A549 (cell line): Measurements from ENCODE around the gene EFNA5. TPM values are rescaled to one million over a fixed set of nuclear protein-coding genes. Genes with fewer than 3 reads are reported as not detected.

Source experiments
- ATAC-seq, 2 experiments: fragments of 200-7000 bp in 1 of 2; fragments of >200 bp in 1 of 2; cut with Nextera tagmentation in 1 of 2; cut with Tn5 transposase in 1 of 2; 3 replicates each; pipeline versions ENCODE4 v1.8.0 to v1.9.1; 2018 to 2020; ENCODE audit warnings: mild to moderate bottlenecking in 1 of 2, moderate library complexity in 1 of 2
- CTCF ChIA-PET: fragments of 300-600 bp; sonication (Branson Sonifier 250); formaldehyde crosslinking; extraction: SDS; loops from one replicate; lab custom pipeline; 2021; ENCODE audit warnings: antibody characterized with exemption, inconsistent platforms; lab: Yijun Ruan, JAX
- POLR2A ChIA-PET: fragments of 350-600 bp; formaldehyde crosslinking; extraction: SDS; loops from one replicate; lab custom pipeline; 2021; ENCODE audit warnings: antibody characterized with exemption, inconsistent platforms; lab: Yijun Ruan, JAX
- DNase-seq, 2 experiments: peaks; one replicate each; pipeline versions ENCODE4 v3.0.0 to v3.0.0-alpha.2; 2011 to 2016; ENCODE audit warnings: low read depth in 1 of 2, low spot score in 1 of 2
- FAIRE-seq: peaks from 2 replicates; lab custom pipeline; 2011; peaks lifted over from hg19 to GRCh38; lab: Jason Lieb, UNC
- H3K27ac ChIP-seq, 2 experiments: fragments of >200 bp; sonication (Bioruptor Twin); formaldehyde crosslinking; 3 replicates each; pipeline ENCODE4 v1.5.1; 2016 to 2017
- H3K4me1 ChIP-seq: fragments of >200 bp; sonication (Bioruptor Twin); formaldehyde crosslinking; 3 replicates; pipeline ENCODE4 v1.6.1; 2016
- H3K4me2 ChIP-seq: fragments of >200 bp; sonication (Bioruptor Twin); formaldehyde crosslinking; 3 replicates; pipeline ENCODE4 v1.6.1; 2016
- H3K4me3 ChIP-seq: fragments of >200 bp; sonication (Bioruptor Twin); formaldehyde crosslinking; 3 replicates; pipeline ENCODE4 v1.5.1; 2016
- H3K9me3 ChIP-seq: fragments of >200 bp; sonication (Bioruptor Twin); formaldehyde crosslinking; 3 replicates; pipeline ENCODE4 v1.6.1; 2016
- BHLHE40 ChIP-seq: IDR thresholded peaks from 2 replicates; pipeline ENCODE4 v1.6.1; 2012; ENCODE audit warnings: low read depth, low read length, inconsistent platforms
- CEBPB ChIP-seq, 2 experiments: fragments of >200 bp in 1 of 2; sonication (Bioruptor Twin) in 1 of 2; formaldehyde crosslinking in 1 of 2; IDR thresholded peaks; 2 replicates each; pipeline ENCODE4 v1.6.1; 2012 to 2016
- E2F6 ChIP-seq: IDR thresholded peaks from 2 replicates; pipeline ENCODE4 v1.6.1; 2012; ENCODE audit warnings: low read depth, borderline replicate concordance
- EP300 ChIP-seq, 2 experiments: fragments of >200 bp; sonication (Bioruptor Twin); formaldehyde crosslinking; IDR thresholded peaks; 2 replicates in 1 of 2; 3 replicates in 1 of 2; pipeline ENCODE4 v1.6.1; 2016 to 2017
- FOSB ChIP-seq: fragments of 250-450 bp; sonication (Bioruptor Pico); IDR thresholded peaks from 2 replicates; pipeline ENCODE4 v1.5.0; 2020; ENCODE audit warnings: mild to moderate bottlenecking, moderate library complexity
- FOXS1 ChIP-seq: fragments of 250-450 bp; sonication (Bioruptor Pico); IDR thresholded peaks from 2 replicates; pipeline ENCODE4 v1.5.0; 2020; ENCODE audit warnings: mild to moderate bottlenecking, moderate library complexity
- GATA3 ChIP-seq: IDR thresholded peaks from 2 replicates; pipeline ENCODE4 v1.6.1; 2012; ENCODE audit warnings: borderline replicate concordance
- HDAC2 ChIP-seq: fragments of 200-600 bp; sonication (generic); IDR thresholded peaks from 2 replicates; pipeline ENCODE4 v1.6.1; 2016
- HOXA7 ChIP-seq: fragments of 250-450 bp; sonication (Bioruptor Pico); IDR thresholded peaks from 2 replicates; pipeline ENCODE4 v1.5.0; 2020; ENCODE audit warnings: mild to moderate bottlenecking, moderate library complexity
- HOXB13 ChIP-seq: fragments of 250-450 bp; sonication (Bioruptor Pico); IDR thresholded peaks from 2 replicates; pipeline ENCODE4 v1.5.0; 2020; ENCODE audit warnings: low read depth, mild to moderate bottlenecking, moderate library complexity
- HOXB5 ChIP-seq: fragments of 250-450 bp; sonication (Bioruptor Pico); IDR thresholded peaks from 2 replicates; pipeline ENCODE4 v1.5.0; 2020; ENCODE audit warnings: mild to moderate bottlenecking, moderate library complexity
- KDM1A ChIP-seq: fragments of 200-600 bp; sonication (generic); IDR thresholded peaks from 2 replicates; pipeline ENCODE4 v1.6.1; 2016; ENCODE audit warnings: low read depth, mild to moderate bottlenecking
- MAX ChIP-seq: IDR thresholded peaks from 2 replicates; pipeline ENCODE4 v1.6.1; 2012
- NPAS2 ChIP-seq: fragments of 250-450 bp; sonication (Bioruptor Pico); IDR thresholded peaks from 2 replicates; pipeline ENCODE4 v1.8.0; 2022; ENCODE audit warnings: mild to moderate bottlenecking, moderate library complexity, borderline replicate concordance
- POLR2A ChIP-seq: IDR thresholded peaks from 2 replicates; pipeline ENCODE4 v1.6.1; 2012; ENCODE audit warnings: mild to moderate bottlenecking, low read length
- RARB ChIP-seq: fragments of 250-450 bp; sonication (Bioruptor Pico); IDR thresholded peaks from 2 replicates; pipeline ENCODE4 v1.8.0; 2021; ENCODE audit warnings: mild to moderate bottlenecking, moderate library complexity
- SMC3 ChIP-seq: fragments of >200 bp; sonication (Bioruptor Twin); formaldehyde crosslinking; IDR thresholded peaks from 3 replicates; pipeline ENCODE4 v1.6.1; 2018; ENCODE audit warnings: inconsistent platforms
- USF2 ChIP-seq: fragments of 450-650 bp; IDR thresholded peaks from 2 replicates; pipeline ENCODE4 v1.6.1; 2014; ENCODE audit warnings: antibody characterized with exemption
- ZNF302 ChIP-seq: fragments of 250-450 bp; sonication (Bioruptor Pico); IDR thresholded peaks from 2 replicates; pipeline ENCODE4 v1.9.0; 2021; ENCODE audit warnings: inconsistent platforms, mild to moderate bottlenecking, moderate library complexity
- ZSCAN20 ChIP-seq: fragments of 250-450 bp; sonication (Bioruptor Pico); IDR thresholded peaks from 2 replicates; pipeline ENCODE4 v1.8.0; 2022; ENCODE audit warnings: mild to moderate bottlenecking, moderate library complexity
- WGBS: methylation state at CpG from one replicate; pipeline ENCODE4 v1.1.6; 2017; ENCODE audit errors: missing lambda C conversion rate; 5-methylcytosine and 5-hydroxymethylcytosine counted together
- polyA plus RNA-seq, 4 experiments: library from polyadenylated mRNA; depleted of rRNA in 3 of 4; stranded (reverse); fragments of >200 nt; fragmentation: RNase III in 1 of 4; extraction: RNeasy Plus Mini Kit Qiagen cat#74134 plus additional on column Dnase treatment in 1 of 4; gene quantifications; 2 replicates in 3 of 4; 3 replicates in 1 of 4; pipeline ENCODE4 v1.2.3, GENCODE V29; 2011 to 2017
- TF ChIP-seq, protein P1 (sequence below): fragments of >200 bp; sonication (Bioruptor Twin); formaldehyde crosslinking; IDR thresholded peaks from 3 replicates; pipeline ENCODE4 v1.6.1; 2016
- TF ChIP-seq, protein P2 (sequence below): fragments of 250-450 bp; sonication (Bioruptor Pico); IDR thresholded peaks from 2 replicates; pipeline ENCODE4 v1.5.0; 2020; ENCODE audit warnings: low read depth, mild to moderate bottlenecking, moderate library complexity
- TF ChIP-seq, protein P3 (sequence below): fragments of >200 bp; sonication (Bioruptor Twin); formaldehyde crosslinking; IDR thresholded peaks from 3 replicates; pipeline ENCODE4 v1.5.1; 2016
- TF ChIP-seq, protein P4 (sequence below): IDR thresholded peaks from 2 replicates; pipeline ENCODE4 v1.6.1; 2012

EFNA5 gene
- polyA plus RNA-seq, 2 of the 4 experiments (the other 2 are of a cell fraction): 8.5 to 20.7 TPM

- ChIA-PET POLR2A (no interaction called here), CTCF (no interaction called here)
- WGBS: 43% methylated on average over 2 of the region's 2 CpGs
- Histone ChIP-seq H3K4me3 (no peak overlapping the region), H3K4me2 (peak overlapping the region; percentile 2; the same call in 1 of the 3 replicates), H3K9me3 (no peaks in the 10 kb centered on the region), H3K4me1 (peaks cover 55% of the 10 kb centered on the region), H3K27ac (peak overlapping the region in 1 of 2 experiments; percentile 25; a peak in 1 of 6 replicates)
- TF ChIP-seq ZNF302 (CRISPR knock-in tag) (no peak), RARB (CRISPR knock-in tag) (no peak), FOSB (CRISPR knock-in tag) (no peak), CEBPB (IDR thresholded peaks at IDR 0.05) (no peak), HOXB5 (CRISPR knock-in tag) (no peak), MAX (no peak), GATA3 (no peak), NPAS2 (CRISPR knock-in tag) (no peak), HOXB13 (no peak), USF2 (no peak), FOXS1 (no peak), ZSCAN20 (CRISPR knock-in tag) (no peak)
- TF ChIP-seq, protein P1, sequence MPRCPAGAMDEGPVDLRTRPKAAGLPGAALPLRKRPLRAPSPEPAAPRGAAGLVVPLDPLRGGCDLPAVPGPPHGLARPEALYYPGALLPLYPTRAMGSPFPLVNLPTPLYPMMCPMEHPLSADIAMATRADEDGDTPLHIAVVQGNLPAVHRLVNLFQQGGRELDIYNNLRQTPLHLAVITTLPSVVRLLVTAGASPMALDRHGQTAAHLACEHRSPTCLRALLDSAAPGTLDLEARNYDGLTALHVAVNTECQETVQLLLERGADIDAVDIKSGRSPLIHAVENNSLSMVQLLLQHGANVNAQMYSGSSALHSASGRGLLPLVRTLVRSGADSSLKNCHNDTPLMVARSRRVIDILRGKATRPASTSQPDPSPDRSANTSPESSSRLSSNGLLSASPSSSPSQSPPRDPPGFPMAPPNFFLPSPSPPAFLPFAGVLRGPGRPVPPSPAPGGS: no peak
- TF ChIP-seq, protein P2, sequence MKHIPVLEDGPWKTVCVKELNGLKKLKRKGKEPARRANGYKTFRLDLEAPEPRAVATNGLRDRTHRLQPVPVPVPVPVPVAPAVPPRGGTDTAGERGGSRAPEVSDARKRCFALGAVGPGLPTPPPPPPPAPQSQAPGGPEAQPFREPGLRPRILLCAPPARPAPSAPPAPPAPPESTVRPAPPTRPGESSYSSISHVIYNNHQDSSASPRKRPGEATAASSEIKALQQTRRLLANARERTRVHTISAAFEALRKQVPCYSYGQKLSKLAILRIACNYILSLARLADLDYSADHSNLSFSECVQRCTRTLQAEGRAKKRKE: no peak
- no peak for DNase-seq
- peak; percentile 79 for FAIRE-seq
- peak in 1 of 2 experiments; percentile 37; a peak in 2 of 6 replicates for ATAC-seq
Measured at GRCh38 chr5:107418071-107418470, 252.7 kb downstream of the EFNA5 start.

DNA sequence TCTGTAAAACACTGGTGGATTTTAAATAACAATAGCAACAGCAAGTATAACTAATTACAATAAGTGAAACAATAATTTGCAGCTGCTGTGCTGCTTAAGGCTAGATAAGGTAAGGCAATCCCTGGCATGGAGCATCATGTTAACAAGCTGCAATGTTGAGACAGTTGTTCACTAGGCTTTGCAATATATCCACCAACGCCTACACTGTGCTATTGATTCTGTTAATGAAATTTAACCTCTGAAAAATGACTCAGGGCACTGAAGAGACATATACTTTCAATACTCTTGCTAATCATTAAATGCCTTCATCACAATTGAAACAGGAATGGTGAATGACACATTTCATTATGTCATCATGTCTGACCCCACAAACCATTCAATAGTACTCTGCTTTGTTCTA lies 255.0 kb downstream of the EFNA5 start:
- H3K4me1 ChIP-seq: peaks cover 45% of the 10 kb centered on the region
- CTCF ChIA-PET: interaction anchor here (1.1 kb wide), 1 partner anchor 9 kb away, joined by 3 read pairs; no protein-coding TSS in a partner anchor
- no peaks in the 10 kb centered on the region for H3K9me3 ChIP-seq
- no peak for FAIRE-seq
- no peak for DNase-seq
- H3K4me3 ChIP-seq: no peak overlapping the region
- H3K4me2 ChIP-seq: no peak overlapping the region
- WGBS: 79% methylated on average over 1 of the region's 1 CpG
- H3K27ac ChIP-seq: no peak overlapping the region
- POLR2A ChIA-PET: no interaction called here
- TF ChIP-seq BHLHE40 (no peak), SMC3 (no peak), E2F6 (no peak), HDAC2 (no peak), HOXB5 (CRISPR knock-in tag) (no peak), KDM1A (no peak), POLR2A (no peak), HOXA7 (no peak), EP300 (IDR thresholded peaks at IDR 0.05) (no peak), GATA3 (no peak)
- TF ChIP-seq, protein P3, sequence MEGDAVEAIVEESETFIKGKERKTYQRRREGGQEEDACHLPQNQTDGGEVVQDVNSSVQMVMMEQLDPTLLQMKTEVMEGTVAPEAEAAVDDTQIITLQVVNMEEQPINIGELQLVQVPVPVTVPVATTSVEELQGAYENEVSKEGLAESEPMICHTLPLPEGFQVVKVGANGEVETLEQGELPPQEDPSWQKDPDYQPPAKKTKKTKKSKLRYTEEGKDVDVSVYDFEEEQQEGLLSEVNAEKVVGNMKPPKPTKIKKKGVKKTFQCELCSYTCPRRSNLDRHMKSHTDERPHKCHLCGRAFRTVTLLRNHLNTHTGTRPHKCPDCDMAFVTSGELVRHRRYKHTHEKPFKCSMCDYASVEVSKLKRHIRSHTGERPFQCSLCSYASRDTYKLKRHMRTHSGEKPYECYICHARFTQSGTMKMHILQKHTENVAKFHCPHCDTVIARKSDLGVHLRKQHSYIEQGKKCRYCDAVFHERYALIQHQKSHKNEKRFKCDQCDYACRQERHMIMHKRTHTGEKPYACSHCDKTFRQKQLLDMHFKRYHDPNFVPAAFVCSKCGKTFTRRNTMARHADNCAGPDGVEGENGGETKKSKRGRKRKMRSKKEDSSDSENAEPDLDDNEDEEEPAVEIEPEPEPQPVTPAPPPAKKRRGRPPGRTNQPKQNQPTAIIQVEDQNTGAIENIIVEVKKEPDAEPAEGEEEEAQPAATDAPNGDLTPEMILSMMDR: no peak
- TF ChIP-seq, protein P4, sequence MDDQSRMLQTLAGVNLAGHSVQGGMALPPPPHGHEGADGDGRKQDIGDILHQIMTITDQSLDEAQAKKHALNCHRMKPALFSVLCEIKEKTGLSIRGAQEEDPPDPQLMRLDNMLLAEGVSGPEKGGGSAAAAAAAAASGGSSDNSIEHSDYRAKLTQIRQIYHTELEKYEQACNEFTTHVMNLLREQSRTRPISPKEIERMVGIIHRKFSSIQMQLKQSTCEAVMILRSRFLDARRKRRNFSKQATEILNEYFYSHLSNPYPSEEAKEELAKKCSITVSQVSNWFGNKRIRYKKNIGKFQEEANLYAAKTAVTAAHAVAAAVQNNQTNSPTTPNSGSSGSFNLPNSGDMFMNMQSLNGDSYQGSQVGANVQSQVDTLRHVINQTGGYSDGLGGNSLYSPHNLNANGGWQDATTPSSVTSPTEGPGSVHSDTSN: no peak
- TF ChIP-seq, all 56 proteins: peak for 0
- no peak for ATAC-seq
